Glutamatergic neuron (in vitro differentiated cells): ENCODE data around the gene APC. TPM values are rescaled to one million over a fixed set of nuclear protein-coding genes. Genes with fewer than 3 reads are reported as not detected.

ENCODE experiments used
- DNase-seq: peaks from one replicate; pipeline ENCODE4 v3.0.0; 2022
- H3K27ac Mint-ChIP-seq: one replicate; pipeline ENCODE4 v1.8.0; 2020; ENCODE audit warnings: mild to moderate bottlenecking, mixed read lengths, inconsistent platforms; ENCODE audit not compliant: unreplicated experiment
- H3K27me3 Mint-ChIP-seq: one replicate; pipeline ENCODE4 v1.8.0; 2020; ENCODE audit warnings: mild to moderate bottlenecking, moderate library complexity, mixed read lengths, inconsistent platforms; ENCODE audit not compliant: unreplicated experiment
- H3K36me3 Mint-ChIP-seq: one replicate; pipeline ENCODE4 v1.8.0; 2020; ENCODE audit warnings: mild to moderate bottlenecking, mixed read lengths, inconsistent platforms; ENCODE audit not compliant: unreplicated experiment
- H3K4me1 Mint-ChIP-seq: one replicate; pipeline ENCODE4 v1.8.0; 2020; ENCODE audit warnings: mild to moderate bottlenecking, low read depth, mixed read lengths, inconsistent platforms; ENCODE audit not compliant: unreplicated experiment
- H3K4me3 Mint-ChIP-seq: one replicate; pipeline ENCODE4 v1.8.0; 2020; ENCODE audit warnings: mild to moderate bottlenecking, mixed read lengths, inconsistent platforms; ENCODE audit not compliant: unreplicated experiment
- H3K9me3 Mint-ChIP-seq: one replicate; pipeline ENCODE4 v1.8.0; 2020; ENCODE audit warnings: mild to moderate bottlenecking, moderate library complexity, mixed read lengths, inconsistent platforms; ENCODE audit not compliant: unreplicated experiment
- CTCF ChIP-seq: fragments of 200-600 bp; sonication (generic); IDR thresholded peaks from one replicate; pipeline ENCODE4 v1.5.0; 2021; ENCODE audit not compliant: partially characterized antibody, unreplicated experiment
- total RNA-seq: library from RNA; stranded (reverse); fragmentation: NEBNext Ultra II Directional; extraction: Animal tissue kit (Norgen Biotek cat#: 25700); gene quantifications from one replicate; pipeline ENCODE4 v1.2.1, GENCODE V29; 2021; ENCODE audit not compliant: unreplicated experiment

Gene APC
- total RNA-seq, 1 donor from 2014 or later: 136 TPM

DNA sequence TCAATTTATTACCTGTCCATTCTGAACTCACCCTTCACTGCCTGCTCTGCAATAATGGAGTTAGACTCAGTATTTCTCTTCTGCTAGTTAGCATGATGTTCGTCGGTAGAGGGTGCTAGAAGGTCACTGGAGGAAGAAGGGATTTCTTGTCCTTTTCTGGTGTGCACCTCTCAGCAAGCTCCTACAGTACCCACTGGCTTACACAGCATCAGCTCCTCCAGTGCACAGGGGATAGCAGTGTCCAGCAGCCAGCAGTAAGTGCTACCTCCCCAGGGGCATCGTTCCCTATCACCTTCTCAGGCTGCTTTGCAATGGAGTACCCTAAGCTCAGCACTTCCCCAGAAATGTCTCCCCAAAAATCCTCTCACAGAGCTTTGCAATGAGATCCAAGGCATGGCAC, 45.9 kb upstream of the APC start:
- H3K36me3 Mint-ChIP-seq: no peaks in the 10 kb centered on the region
- peaks cover 35% of the 10 kb centered on the region for H3K4me1 Mint-ChIP-seq
- H3K9me3 Mint-ChIP-seq: peaks cover under 1% of the 10 kb centered on the region
- TF ChIP-seq CTCF: no peak
- H3K27ac Mint-ChIP-seq: no peak overlapping the region
- no peak for DNase-seq
- peaks cover 2% of the 10 kb centered on the region for H3K27me3 Mint-ChIP-seq
- H3K4me3 Mint-ChIP-seq: no peak overlapping the region

DNA sequence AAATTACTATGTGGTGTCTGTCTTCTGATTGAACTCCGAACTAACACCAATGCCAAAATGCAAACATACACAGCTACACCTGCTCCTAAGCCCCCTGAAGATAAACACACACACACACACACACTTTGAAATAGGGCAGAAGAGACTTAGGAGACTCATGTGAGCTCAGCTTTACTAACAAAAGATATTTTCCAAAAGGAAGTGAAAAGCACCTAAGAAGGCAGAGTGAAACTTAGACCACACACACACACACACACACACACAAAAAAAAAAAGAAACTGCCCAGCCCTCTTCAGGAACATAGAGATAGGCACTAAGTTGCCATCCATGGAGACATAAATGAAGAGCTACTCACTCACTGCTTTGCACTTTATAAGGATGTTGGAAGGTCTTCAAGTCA, 45.2 kb upstream of the APC start:
- Mint-ChIP-seq H3K36me3 (no peaks in the 10 kb centered on the region), H3K27me3 (peaks cover 3% of the 10 kb centered on the region), H3K9me3 (peaks cover 2% of the 10 kb centered on the region), H3K4me3 (no peak overlapping the region), H3K4me1 (peaks cover 35% of the 10 kb centered on the region), H3K27ac (no peak overlapping the region)
- TF ChIP-seq CTCF: no peak
- DNase-seq: no peak

GRCh38 chr5:112693301-112693700, 44.4 kb upstream of the APC start:
- TF ChIP-seq CTCF: no peak
- Mint-ChIP-seq H3K27ac (no peak overlapping the region), H3K9me3 (peaks cover 5% of the 10 kb centered on the region), H3K27me3 (peaks cover 3% of the 10 kb centered on the region), H3K36me3 (no peaks in the 10 kb centered on the region), H3K4me1 (peaks cover 36% of the 10 kb centered on the region), H3K4me3 (no peak overlapping the region)
- DNase-seq: no peak

- DNase-seq: no peak
- peaks cover 5% of the 10 kb centered on the region for H3K9me3 Mint-ChIP-seq
- peaks cover under 1% of the 10 kb centered on the region for H3K36me3 Mint-ChIP-seq
- H3K4me3 Mint-ChIP-seq: no peak overlapping the region
- peaks cover 3% of the 10 kb centered on the region for H3K27me3 Mint-ChIP-seq
- peak overlapping the region; percentile 55 for H3K27ac Mint-ChIP-seq
- H3K4me1 Mint-ChIP-seq: peaks cover 27% of the 10 kb centered on the region
- no peak for TF ChIP-seq CTCF
Observed at GRCh38 chr5:112694853-112695709, 42.6 kb upstream of the APC start.

DNA sequence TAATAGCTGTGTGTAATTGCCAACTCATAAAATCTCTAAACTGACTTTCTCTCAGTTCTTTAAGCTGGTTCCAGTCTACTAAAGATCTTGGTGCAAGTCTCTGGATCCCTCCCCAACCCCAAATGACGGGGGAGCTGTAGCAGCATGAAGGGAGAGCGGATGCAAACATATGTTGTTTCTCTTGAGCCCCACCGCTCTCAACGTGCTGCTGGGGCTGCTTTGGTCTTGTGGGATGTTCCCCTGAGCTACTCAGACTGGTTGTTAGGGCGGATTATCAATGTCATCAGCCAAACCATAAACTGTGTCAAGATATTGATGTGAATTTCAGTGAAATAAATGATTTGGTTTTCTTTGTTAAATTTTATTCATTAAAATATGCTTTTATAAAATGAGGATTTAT, 40.9 kb upstream of the APC start:
- peak; percentile 23 for DNase-seq
- H3K27me3 Mint-ChIP-seq: peaks cover 5% of the 10 kb centered on the region
- H3K4me1 Mint-ChIP-seq: peaks cover 25% of the 10 kb centered on the region
- H3K4me3 Mint-ChIP-seq: peak overlapping the region; percentile 69
- peaks cover 7% of the 10 kb centered on the region for H3K9me3 Mint-ChIP-seq
- H3K36me3 Mint-ChIP-seq: peaks cover 4% of the 10 kb centered on the region
- H3K27ac Mint-ChIP-seq: peak overlapping the region; percentile 91
- no peak for TF ChIP-seq CTCF
